PC-3 (cell line): ENCODE data around the gene FAR1. TPM values are rescaled to one million over a fixed set of nuclear protein-coding genes. Genes with fewer than 3 reads are reported as not detected.

Experiments used
- ATAC-seq: fragments of 200-7000 bp; cut with Tn5 transposase; 2 replicates; pipeline ENCODE4 v1.9.1; 2020; ENCODE audit warnings: mild to moderate bottlenecking, moderate library complexity
- BruUV-seq: library from RNA; stranded (reverse); fragments of 400-500 nt; replicated peaks from 2 replicates; lab custom pipeline; 2021; lab: Mats Ljungman, UMichigan
- CTCF ChIA-PET: fragments of 300-600 bp; sonication (Branson Sonifier 250); formaldehyde crosslinking; loops from one replicate; lab custom pipeline; 2022; ENCODE audit warnings: antibody characterized with exemption; lab: Charles Lee
- POLR2A ChIA-PET: fragments of 300-600 bp; sonication (Branson Sonifier 250); formaldehyde crosslinking; loops from one replicate; lab custom pipeline; 2022; ENCODE audit warnings: antibody characterized with exemption; ENCODE audit not compliant: unreplicated experiment; lab: Charles Lee
- DNase-seq: peaks from one replicate; pipeline ENCODE4 v3.0.0-alpha.2; 2015
- H2AFZ ChIP-seq: fragments of 300-600 bp; sonication (generic); 2 replicates; pipeline ENCODE4 v1.6.0; 2016; ENCODE audit warnings: antibody characterized with exemption, low read length
- H3F3A ChIP-seq: fragments of 300-600 bp; sonication (generic); one replicate; pipeline ENCODE4 v1.6.0; 2017; ENCODE audit warnings: antibody characterized with exemption, low read length, control low read depth, mild to moderate bottlenecking; ENCODE audit not compliant: unreplicated experiment
- H3K27ac ChIP-seq: fragments of 300-600 bp; sonication (generic); 2 replicates; pipeline ENCODE4 v1.5.1; 2016; ENCODE audit warnings: mild to moderate bottlenecking, low read length
- H3K27me3 ChIP-seq: fragments of 300-600 bp; sonication (generic); 2 replicates; pipeline ENCODE4 v1.6.1; 2016; ENCODE audit warnings: low read length, mixed read lengths
- H3K36me3 ChIP-seq: fragments of 300-600 bp; sonication (generic); 2 replicates; pipeline ENCODE4 v1.6.1; 2016; ENCODE audit warnings: low read depth, mixed run types, low read length, mixed read lengths
- H3K4me1 ChIP-seq: fragments of 300-600 bp; sonication (generic); 2 replicates; pipeline ENCODE4 v1.5.1; 2016; ENCODE audit warnings: low read length; ENCODE audit not compliant: insufficient read depth
- H3K4me2 ChIP-seq: fragments of 300-600 bp; sonication (generic); 2 replicates; pipeline ENCODE4 v1.6.0; 2016; ENCODE audit warnings: low read length
- H3K4me3 ChIP-seq: fragments of 300-600 bp; sonication (generic); 2 replicates; pipeline ENCODE4 v1.5.1; 2016; ENCODE audit warnings: mild to moderate bottlenecking, low read length, mixed read lengths
- H3K79me2 ChIP-seq: fragments of 300-600 bp; sonication (generic); 2 replicates; pipeline ENCODE4 v1.6.1; 2017; ENCODE audit warnings: low read length, mixed read lengths
- H3K9ac ChIP-seq: fragments of 300-600 bp; sonication (generic); 2 replicates; pipeline ENCODE4 v1.6.0; 2016; ENCODE audit warnings: mild to moderate bottlenecking, low read length
- H3K9me2 ChIP-seq: fragments of 300-600 bp; sonication (generic); replicated peaks from 2 replicates; pipeline ENCODE4 v1.6.1; 2016; ENCODE audit warnings: mixed run types, low read length, mixed read lengths
- H3K9me3 ChIP-seq: fragments of 300-600 bp; sonication (generic); 2 replicates; pipeline ENCODE4 v1.6.1; 2016; ENCODE audit warnings: low read length, mixed read lengths
- H4K20me1 ChIP-seq: fragments of 300-600 bp; sonication (generic); 2 replicates; pipeline ENCODE4 v1.6.1; 2016; ENCODE audit warnings: low read length, mixed read lengths
- EZH2 ChIP-seq: fragments of 300-600 bp; sonication (generic); IDR thresholded peaks from one replicate; pipeline ENCODE4 v1.6.1; 2017; ENCODE audit warnings: antibody characterized with exemption, mild to moderate bottlenecking, low read length; ENCODE audit not compliant: unreplicated experiment
- EZH2phosphoT487 ChIP-seq: fragments of 300-600 bp; sonication (generic); IDR thresholded peaks from 2 replicates; pipeline ENCODE4 v1.6.1; 2018; ENCODE audit warnings: mild to moderate bottlenecking, antibody characterized with exemption, low read length, borderline replicate concordance
- intact Hi-C: fragments of 100-400 bp; cut with micrococcal nuclease; formaldehyde crosslinking; loops from 2 replicates; pipeline ENCODE4 v1.9.0; 2023
- total RNA-seq: library from RNA; depleted of rRNA; stranded (reverse); fragments of >200 nt; gene quantifications from 2 replicates; pipeline ENCODE4 v1.2.3, GENCODE V29; 2014
- TF ChIP-seq, protein P1 (sequence below): fragments of 300-600 bp; sonication (generic); conservative IDR thresholded peaks from 2 replicates; pipeline ENCODE4 v1.5.1; 2017; ENCODE audit warnings: antibody characterized with exemption, low read depth, mild to moderate bottlenecking, low read length

FAR1 gene
- total RNA-seq, 1 experiment from 2014 or later, result 45.6 TPM

DNA sequence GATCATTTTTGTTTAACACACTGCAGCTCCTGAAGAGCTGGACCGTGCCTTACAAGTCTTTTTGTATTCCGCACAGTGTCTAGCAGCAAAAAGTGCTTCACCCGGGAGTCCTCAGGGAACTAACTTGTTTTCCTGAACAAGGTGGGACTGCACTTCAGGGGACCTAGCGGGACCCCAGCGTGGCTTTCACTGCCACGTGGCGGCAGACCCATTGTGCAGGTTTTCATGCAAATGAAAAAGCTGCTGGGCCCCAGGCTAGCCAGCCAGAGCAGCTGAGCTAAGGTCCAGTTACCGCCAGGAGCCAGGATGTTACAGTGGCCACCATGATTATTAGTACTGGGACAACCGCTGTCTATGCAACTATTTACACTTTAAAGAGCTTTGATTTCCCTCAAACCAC is 90.6 kb downstream of the FAR1 start:
- H3K4me1 ChIP-seq, result no peaks in the 10 kb centered on the region
- no peak overlapping the region for H2AFZ ChIP-seq
- H3K27ac ChIP-seq, result no peak overlapping the region
- H4K20me1 ChIP-seq, result no peaks in the 10 kb centered on the region
- ATAC-seq, result no peak
- no peak overlapping the region for H3K9ac ChIP-seq
- H3K4me2 ChIP-seq, result no peak overlapping the region
- H3K9me3 ChIP-seq, result no peaks in the 10 kb centered on the region
- H3K4me3 ChIP-seq, result no peak overlapping the region
- no peaks in the 10 kb centered on the region for H3F3A ChIP-seq
- intact Hi-C loops, result no loop called here
- BruUV-seq, result no TSS peak
- 0 out of 2 replicates have a peak, but pooled peaks cover 3% of the 10 kb centered on the region for H3K27me3 ChIP-seq
- CTCF ChIA-PET, result no interaction called here
- DNase-seq, result no peak
- POLR2A ChIA-PET, result no interaction called here
- TF ChIP-seq EZH2, result no peak
- H3K36me3 ChIP-seq, result no peaks in the 10 kb centered on the region
- no peaks in the 10 kb centered on the region for H3K79me2 ChIP-seq
- no peaks in the 10 kb centered on the region for H3K9me2 ChIP-seq

- Histone ChIP-seq H3K36me3 (no peaks in the 10 kb centered on the region), H3K79me2 (no peaks in the 10 kb centered on the region), H3K4me1 (no peaks in the 10 kb centered on the region), H3K9me3 (no peaks in the 10 kb centered on the region), H3F3A (no peaks in the 10 kb centered on the region), H3K4me2 (no peak overlapping the region), H3K4me3 (no peak overlapping the region), H3K27ac (no peak overlapping the region), H3K27me3 (0 out of 2 replicates have a peak, but pooled peaks cover 3% of the 10 kb centered on the region), H3K9me2 (no peaks in the 10 kb centered on the region), H2AFZ (no peak overlapping the region), H4K20me1 (no peaks in the 10 kb centered on the region), H3K9ac (no peak overlapping the region)
- TF ChIP-seq EZH2, result no peak
- no peak for TF ChIP-seq EZH2phosphoT487
- TF ChIP-seq, protein P1, sequence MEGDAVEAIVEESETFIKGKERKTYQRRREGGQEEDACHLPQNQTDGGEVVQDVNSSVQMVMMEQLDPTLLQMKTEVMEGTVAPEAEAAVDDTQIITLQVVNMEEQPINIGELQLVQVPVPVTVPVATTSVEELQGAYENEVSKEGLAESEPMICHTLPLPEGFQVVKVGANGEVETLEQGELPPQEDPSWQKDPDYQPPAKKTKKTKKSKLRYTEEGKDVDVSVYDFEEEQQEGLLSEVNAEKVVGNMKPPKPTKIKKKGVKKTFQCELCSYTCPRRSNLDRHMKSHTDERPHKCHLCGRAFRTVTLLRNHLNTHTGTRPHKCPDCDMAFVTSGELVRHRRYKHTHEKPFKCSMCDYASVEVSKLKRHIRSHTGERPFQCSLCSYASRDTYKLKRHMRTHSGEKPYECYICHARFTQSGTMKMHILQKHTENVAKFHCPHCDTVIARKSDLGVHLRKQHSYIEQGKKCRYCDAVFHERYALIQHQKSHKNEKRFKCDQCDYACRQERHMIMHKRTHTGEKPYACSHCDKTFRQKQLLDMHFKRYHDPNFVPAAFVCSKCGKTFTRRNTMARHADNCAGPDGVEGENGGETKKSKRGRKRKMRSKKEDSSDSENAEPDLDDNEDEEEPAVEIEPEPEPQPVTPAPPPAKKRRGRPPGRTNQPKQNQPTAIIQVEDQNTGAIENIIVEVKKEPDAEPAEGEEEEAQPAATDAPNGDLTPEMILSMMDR, result no peak
- POLR2A ChIA-PET, result no interaction called here
- BruUV-seq, result no TSS peak
- intact Hi-C loops, result no loop called here
- DNase-seq, result peak; percentile 49
- ATAC-seq, result peak; percentile 45; the same call in 1 of the 2 replicates
- CTCF ChIA-PET, result no interaction called here
These were observed 91.6 kb downstream of the FAR1 start for GRCh38 chr11:13760115-13760514.

DNA sequence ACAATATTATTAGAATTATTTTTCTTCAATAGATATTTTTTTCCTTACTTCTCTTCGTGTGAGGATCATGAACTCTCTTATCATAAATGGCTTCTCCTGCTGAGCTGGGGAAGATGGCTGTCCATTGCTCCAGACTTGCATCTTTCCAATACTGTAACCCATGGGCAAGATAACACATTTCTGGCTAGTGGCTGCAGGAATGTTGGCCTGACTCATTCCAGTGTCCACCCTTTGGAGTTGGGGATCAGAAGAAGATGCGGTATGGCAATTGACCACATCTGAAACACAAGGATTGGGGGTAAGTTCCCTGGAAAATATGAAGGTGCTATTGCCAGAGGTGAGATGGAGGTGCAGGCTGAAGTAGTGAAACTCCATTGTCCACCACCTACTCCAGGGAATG is 92.8 kb downstream of the FAR1 start:
- no peaks in the 10 kb centered on the region for H4K20me1 ChIP-seq
- no peaks in the 10 kb centered on the region for H3F3A ChIP-seq
- H3K4me3 ChIP-seq, result no peak overlapping the region
- intact Hi-C loops, result no loop called here
- H3K9ac ChIP-seq, result no peak overlapping the region
- H3K27ac ChIP-seq, result no peak overlapping the region
- H3K9me2 ChIP-seq, result no peaks in the 10 kb centered on the region
- ChIA-PET CTCF (no interaction called here), POLR2A (no interaction called here)
- TF ChIP-seq, protein P1, result no peak
- TF ChIP-seq EZH2phosphoT487 (no peak), EZH2 (no peak)
- H3K27me3 ChIP-seq, result 0 out of 2 replicates have a peak, but pooled peaks cover 3% of the 10 kb centered on the region
- ATAC-seq (no peak), DNase-seq (no peak)
- no peaks in the 10 kb centered on the region for H3K4me1 ChIP-seq
- BruUV-seq, result no TSS peak
- H3K4me2 ChIP-seq, result no peak overlapping the region
- no peaks in the 10 kb centered on the region for H3K79me2 ChIP-seq
- no peaks in the 10 kb centered on the region for H3K36me3 ChIP-seq
- no peak overlapping the region for H2AFZ ChIP-seq
- H3K9me3 ChIP-seq, result no peaks in the 10 kb centered on the region
